Left ventricle myocardium inferior (tissue), 1 donor: Measurements from ENCODE around the gene LHFPL6. TPM values are rescaled to one million over a fixed set of nuclear protein-coding genes. Genes with fewer than 3 reads are reported as not detected.

ENCODE experiments used
- DNase-seq: peaks from one replicate; pipeline ENCODE4 v3.0.0-alpha.2; 2020
- H3K27ac ChIP-seq: fragments of 200-600 bp; replicated peaks from 2 replicates; pipeline ENCODE4 v1.8.0; 2021
- H3K27me3 ChIP-seq: fragments of 200-600 bp; 2 replicates; pipeline ENCODE4 v1.8.0; 2021; ENCODE audit warnings: low read depth
- H3K36me3 ChIP-seq: fragments of 200-600 bp; 2 replicates; pipeline ENCODE4 v1.8.0; 2021
- H3K4me1 ChIP-seq: fragments of 200-600 bp; 2 replicates; pipeline ENCODE4 v1.8.0; 2021
- H3K4me3 ChIP-seq: fragments of 200-600 bp; 2 replicates; pipeline ENCODE4 v1.8.0; 2021; ENCODE audit warnings: mild to moderate bottlenecking, moderate library complexity
- H3K9me3 ChIP-seq: fragments of 200-600 bp; replicated peaks from 2 replicates; pipeline ENCODE4 v1.8.0; 2021
- CTCF ChIP-seq: fragments of 200-600 bp; IDR thresholded peaks from 2 replicates; pipeline ENCODE4 v1.8.0; 2021; ENCODE audit warnings: antibody characterized with exemption, mild to moderate bottlenecking, borderline replicate concordance
- intact Hi-C: fragments of 100-400 bp; cut with micrococcal nuclease; formaldehyde crosslinking; loops from one replicate; pipeline ENCODE4 v1.11.0; 2022
- total RNA-seq: library from RNA; stranded (reverse); fragmentation: NEBNext Ultra II Directional; extraction: Animal tissue kit (Norgen Biotek cat#: 25700); gene quantifications from one replicate; pipeline ENCODE4 v1.2.1, GENCODE V29; 2021
- donor health status: DM: no; HTN: yes; CAD: no; lungs with severe emphysema.

Gene LHFPL6
- total RNA-seq, 1 donor from 2014 or later: 51.4 TPM

- intact Hi-C loops: no loop called here
- TF ChIP-seq CTCF: no peak
- H3K9me3 ChIP-seq: no peaks in the 10 kb centered on the region
- DNase-seq: no peak
- H3K27ac ChIP-seq: peak overlapping the region; percentile 49
- peaks cover 88% of the 10 kb centered on the region for H3K4me1 ChIP-seq
- H3K36me3 ChIP-seq: no peaks in the 10 kb centered on the region
- H3K4me3 ChIP-seq: no peak overlapping the region
- H3K27me3 ChIP-seq: no peaks in the 10 kb centered on the region
Observed at GRCh38 chr13:39566216-39566869, 36.6 kb downstream of the LHFPL6 start.

- no peak overlapping the region for H3K4me3 ChIP-seq
- TF ChIP-seq CTCF: no peak
- H3K27me3 ChIP-seq: no peaks in the 10 kb centered on the region
- no peak for DNase-seq
- H3K27ac ChIP-seq: peak overlapping the region; percentile 49
- no peaks in the 10 kb centered on the region for H3K9me3 ChIP-seq
- peaks cover 84% of the 10 kb centered on the region for H3K4me1 ChIP-seq
- H3K36me3 ChIP-seq: no peaks in the 10 kb centered on the region
- intact Hi-C loops: no loop called here
Observed at GRCh38 chr13:39565036-39565949, 37.7 kb downstream of the LHFPL6 start.

- peak overlapping the region; percentile 45 for H3K27ac ChIP-seq
- H3K4me1 ChIP-seq: peaks cover 90% of the 10 kb centered on the region
- no peaks in the 10 kb centered on the region for H3K9me3 ChIP-seq
- no peak for DNase-seq
- no peaks in the 10 kb centered on the region for H3K27me3 ChIP-seq
- no peak for TF ChIP-seq CTCF
- intact Hi-C loops: no loop called here
- no peak overlapping the region for H3K4me3 ChIP-seq
- H3K36me3 ChIP-seq: no peaks in the 10 kb centered on the region
Observed at GRCh38 chr13:39563470-39563735, 39.6 kb downstream of the LHFPL6 start.

GRCh38 chr13:39561971-39562370 lies 41.0 kb downstream of the LHFPL6 start:
- intact Hi-C loops: no loop called here
- Histone ChIP-seq H3K4me3 (no peak overlapping the region), H3K36me3 (peaks cover 7% of the 10 kb centered on the region), H3K4me1 (peaks cover 84% of the 10 kb centered on the region), H3K9me3 (no peaks in the 10 kb centered on the region), H3K27ac (no peak overlapping the region), H3K27me3 (no peaks in the 10 kb centered on the region)
- TF ChIP-seq CTCF: no peak
- no peak for DNase-seq

GRCh38 chr13:39559847-39560246 lies 43.1 kb downstream of the LHFPL6 start:
- TF ChIP-seq CTCF: no peak
- H3K4me3 ChIP-seq: no peak overlapping the region
- no peaks in the 10 kb centered on the region for H3K27me3 ChIP-seq
- H3K36me3 ChIP-seq: peaks cover 7% of the 10 kb centered on the region
- no peak for DNase-seq
- intact Hi-C loops: no loop called here
- no peak overlapping the region for H3K27ac ChIP-seq
- no peaks in the 10 kb centered on the region for H3K9me3 ChIP-seq
- H3K4me1 ChIP-seq: peaks cover 84% of the 10 kb centered on the region
